GM18511 (cell line): ENCODE measurements around the gene RIPOR3.
"Not testable (repeated sequence)": the region's sequence is repeated elsewhere in the genome, so short reads cannot be mapped to it uniquely, and the experiment has no call there.

Source experiments
- ATAC-seq: cut with Tn5 transposase; IDR thresholded peaks from one replicate; pipeline ENCODE4 v1.9.1; 2021; ENCODE audit warnings: mild to moderate bottlenecking, moderate library complexity; ENCODE audit not compliant: unreplicated experiment

RIPOR3 gene

GRCh38 chr20:50659975-50660670 lies 31.2 kb downstream of the RIPOR3 start:
- no peak for ATAC-seq

- no peak for ATAC-seq
These were observed 32.5 kb downstream of the RIPOR3 start for GRCh38 chr20:50658804-50659380.

GRCh38 chr20:50655311-50655880 lies 35.9 kb downstream of the RIPOR3 start:
- ATAC-seq: no peak

- ATAC-seq: no peak
These were observed 36.4 kb downstream of the RIPOR3 start for GRCh38 chr20:50654904-50655303.

- no peak for ATAC-seq
These were observed 38.5 kb downstream of the RIPOR3 start for GRCh38 chr20:50652702-50653294.

GRCh38 chr20:50651676-50652075 lies 39.7 kb downstream of the RIPOR3 start:
- no peak for ATAC-seq

- no peak for ATAC-seq
These were observed 41.8 kb downstream of the RIPOR3 start for GRCh38 chr20:50649590-50649989.

GRCh38 chr20:50648651-50649050 lies 42.7 kb downstream of the RIPOR3 start:
- no peak for ATAC-seq

GRCh38 chr20:50646483-50646996 lies 44.8 kb downstream of the RIPOR3 start:
- no peak for ATAC-seq

- no peak for ATAC-seq
These were observed 45.9 kb downstream of the RIPOR3 start for GRCh38 chr20:50645253-50646068.

GRCh38 chr20:50642288-50642803 lies 49.0 kb downstream of the RIPOR3 start:
- ATAC-seq: no peak

- ATAC-seq: not testable (repeated sequence)
These were observed 49.6 kb downstream of the RIPOR3 start for GRCh38 chr20:50641625-50642287.

- ATAC-seq: not testable (repeated sequence)
These were observed 51.2 kb downstream of the RIPOR3 start for GRCh38 chr20:50639971-50640711.

- ATAC-seq: not testable (repeated sequence)
These were observed 53.1 kb downstream of the RIPOR3 start for GRCh38 chr20:50638015-50638847.

GRCh38 chr20:50636601-50637540 lies 54.5 kb downstream of the RIPOR3 start:
- no peak for ATAC-seq

GRCh38 chr20:50635676-50636600 lies 55.4 kb downstream of the RIPOR3 start:
- no peak for ATAC-seq
